Coronary artery (tissue), 2 donors: ENCODE data around the gene BBOX1.

Source experiments
- DNase-seq: peaks from one replicate; pipeline ENCODE4 v3.0.0-alpha.2; 2017; ENCODE audit warnings: low spot score
- H3K27ac ChIP-seq, 2 donors: fragments of 200-600 bp; sonication (generic); one replicate each; pipeline ENCODE4 v1.5.1; 2016 to 2019
- H3K4me3 ChIP-seq: fragments of 200-600 bp; sonication (generic); 2 replicates; pipeline ENCODE4 v1.5.1; 2016; ENCODE audit warnings: mild to moderate bottlenecking, moderate library complexity
- CTCF ChIP-seq: fragments of 200-600 bp; sonication (generic); IDR thresholded peaks from one replicate; pipeline ENCODE4 v1.5.1; 2019; ENCODE audit warnings: antibody characterized with exemption

Gene BBOX1

GRCh38 chr11:27159335-27159679, 118.7 kb downstream of the BBOX1 start:
- H3K27ac ChIP-seq: no peak overlapping the region
- DNase-seq: no peak
- H3K4me3 ChIP-seq: no peak overlapping the region

GRCh38 chr11:27161071-27161470, 120.5 kb downstream of the BBOX1 start:
- no peak overlapping the region for H3K4me3 ChIP-seq
- no peak for DNase-seq
- no peak overlapping the region for H3K27ac ChIP-seq
- TF ChIP-seq CTCF: no peak

More at GRCh38 chr11:27159335-27159679, 118.7 kb downstream of the BBOX1 start:
- TF ChIP-seq CTCF: no peak

- H3K4me3 ChIP-seq: no peak overlapping the region
- H3K27ac ChIP-seq: no peak overlapping the region
- no peak for DNase-seq
- no peak for TF ChIP-seq CTCF
These were observed 121.6 kb downstream of the BBOX1 start for GRCh38 chr11:27162237-27162636.

GRCh38 chr11:27166130-27166529, 125.5 kb downstream of the BBOX1 start:
- no peak for TF ChIP-seq CTCF
- H3K4me3 ChIP-seq: no peak overlapping the region
- no peak for DNase-seq
- H3K27ac ChIP-seq: no peak overlapping the region

GRCh38 chr11:27171376-27171958, 130.9 kb downstream of the BBOX1 start:
- no peak for DNase-seq
- no peak for TF ChIP-seq CTCF
- Histone ChIP-seq H3K4me3 (no peak overlapping the region), H3K27ac (no peak overlapping the region)

GRCh38 chr11:27173545-27173944, 132.9 kb downstream of the BBOX1 start:
- no peak overlapping the region for H3K27ac ChIP-seq
- DNase-seq: no peak
- H3K4me3 ChIP-seq: no peak overlapping the region
- TF ChIP-seq CTCF: no peak

- DNase-seq: no peak
- H3K27ac ChIP-seq: no peak overlapping the region
- TF ChIP-seq CTCF: no peak
- H3K4me3 ChIP-seq: no peak overlapping the region
These were observed 133.4 kb downstream of the BBOX1 start for GRCh38 chr11:27174021-27174420.
